ENCODE measurements around the gene CXorf49.
"Not testable (repeated sequence)": the region's sequence is repeated elsewhere in the genome, so short reads cannot be mapped to it uniquely, and the experiment has no call there.

Gene CXorf49

GRCh38 chrX:71718185-71718584, at the start of gene CXorf49:
TSS of gene CXorf49 (minus strand) at chrX:71718285. CDS start at chrX:71718151, 134 bp downstream.
- DNase-seq (ENCODE audit: low read depth, low spot score): not testable (repeated sequence)

- DNase-seq (ENCODE audit: low read depth, low spot score): not testable (repeated sequence)
Measured at GRCh38 chrX:71767134-71767533, 49.0 kb upstream of the CXorf49 start.

- DNase-seq (ENCODE audit: low read depth, low spot score): not testable (repeated sequence)
Measured at GRCh38 chrX:71765613-71766012, 47.5 kb upstream of the CXorf49 start.

GRCh38 chrX:71764832-71765231, 46.7 kb upstream of the CXorf49 start:
- not testable (repeated sequence) for DNase-seq (ENCODE audit: low read depth, low spot score)

- not testable (repeated sequence) for DNase-seq (ENCODE audit: low read depth, low spot score)
Measured at GRCh38 chrX:71763049-71763448, 45.0 kb upstream of the CXorf49 start, which contains the start of gene CXorf49B. TSS of gene CXorf49B (plus strand) at chrX:71763349. CDS start at chrX:71763424, 75 bp downstream.

GRCh38 chrX:71760688-71761281, 42.7 kb upstream of the CXorf49 start:
- DNase-seq (ENCODE audit: low read depth, low spot score): not testable (repeated sequence)

GRCh38 chrX:71720289-71720886, 2.3 kb upstream of the CXorf49 start:
- DNase-seq (ENCODE audit: low read depth, low spot score): not testable (repeated sequence)

- DNase-seq (ENCODE audit: low read depth, low spot score): not testable (repeated sequence)
Measured at GRCh38 chrX:71719195-71719594, 1.1 kb upstream of the CXorf49 start.

GRCh38 chrX:71716323-71716722, 1.8 kb downstream of the CXorf49 start:
- DNase-seq (ENCODE audit: low read depth, low spot score): not testable (repeated sequence)

- not testable (repeated sequence) for DNase-seq (ENCODE audit: low read depth, low spot score)
Measured at GRCh38 chrX:71715551-71715950, 2.5 kb downstream of the CXorf49 start.

- not testable (repeated sequence) for DNase-seq (ENCODE audit: low read depth, low spot score)
Measured at GRCh38 chrX:71714064-71714463, 4.0 kb downstream of the CXorf49 start.

- DNase-seq (ENCODE audit: low read depth, low spot score): not testable (repeated sequence)
Measured at GRCh38 chrX:71702853-71703252, 15.2 kb downstream of the CXorf49 start.

- DNase-seq (ENCODE audit: low read depth, low spot score): not testable (repeated sequence)
Measured at GRCh38 chrX:71699023-71699344, 19.1 kb downstream of the CXorf49 start.

- DNase-seq (ENCODE audit: low read depth, low spot score): not testable (repeated sequence)
Measured at GRCh38 chrX:71698299-71699022, 19.6 kb downstream of the CXorf49 start.

GRCh38 chrX:71697466-71698298, 20.4 kb downstream of the CXorf49 start:
- DNase-seq (ENCODE audit: low read depth, low spot score): not testable (repeated sequence)

- DNase-seq (ENCODE audit: low read depth, low spot score): not testable (repeated sequence)
Measured at GRCh38 chrX:71696641-71697465, 21.2 kb downstream of the CXorf49 start.

- no peak for DNase-seq (ENCODE audit: low read depth, low spot score)
Measured at GRCh38 chrX:71679575-71680207, 38.4 kb downstream of the CXorf49 start.

- DNase-seq (ENCODE audit: low read depth, low spot score): not testable (repeated sequence)
Measured at GRCh38 chrX:71677195-71677594, 40.9 kb downstream of the CXorf49 start.

GRCh38 chrX:71676068-71676795, 41.9 kb downstream of the CXorf49 start:
- not testable (repeated sequence) for DNase-seq (ENCODE audit: low read depth, low spot score)

GRCh38 chrX:71675636-71676035, 42.4 kb downstream of the CXorf49 start:
- DNase-seq (ENCODE audit: low read depth, low spot score): not testable (repeated sequence)

All from iPS DF 19.7 (cell line).